ENCODE measurements around the gene DBNL. TPM values are rescaled to one million over a fixed set of nuclear protein-coding genes. Genes with fewer than 3 reads are reported as not detected.

DBNL gene
- polyA plus RNA-seq, 1 donor from 2014 or later = 124 TPM

- Histone ChIP-seq H3K36me3 (ENCODE audit: insufficient read depth, low read length) (no peaks in the 10 kb centered on the region), H3F3A (ENCODE audit: insufficient read depth, low read length, poor library complexity, severe bottlenecking) (no peaks in the 10 kb centered on the region), H3K9me2 (ENCODE audit: insufficient read depth, low read length) (no peaks in the 10 kb centered on the region), H3K27ac (ENCODE audit: low read length) (no peak overlapping the region), H3K27me3 (ENCODE audit: insufficient read depth, low read depth, low read length) (no peaks in the 10 kb centered on the region), H3K4me2 (ENCODE audit: low read length) (no peak overlapping the region), H2AFZ (ENCODE audit: low read depth, low read length) (no peak overlapping the region), H3K4me3 (ENCODE audit: low read length) (no peak overlapping the region), H3K9me3 (ENCODE audit: low read length) (no peaks in the 10 kb centered on the region), H3K9ac (ENCODE audit: low read length) (no peak overlapping the region), H3K79me2 (replicated peaks; ENCODE audit: insufficient read depth, low read length) (peaks cover 3% of the 10 kb centered on the region), H4K20me1 (ENCODE audit: insufficient read depth) (no peaks in the 10 kb centered on the region)
- no peak for TF ChIP-seq EZH2 (IDR thresholded peaks at IDR 0.05; ENCODE audit: borderline replicate concordance, insufficient read depth, low read length, poor library complexity, severe bottlenecking)
- TF ChIP-seq EP300 (conservative IDR thresholded peaks at IDR 0.05; ENCODE audit: poor library complexity, severe bottlenecking) = no peak
- TF ChIP-seq MXI1 (conservative IDR thresholded peaks at IDR 0.05; ENCODE audit: poor library complexity, severe bottlenecking) = no peak
- TF ChIP-seq POLR2AphosphoS5 (IDR thresholded peaks at IDR 0.05) = no peak
- TF ChIP-seq RAD21 (conservative IDR thresholded peaks at IDR 0.05) = no peak
- TF ChIP-seq REST (IDR thresholded peaks at IDR 0.05; ENCODE audit: borderline replicate concordance) = no peak
Measured at GRCh38 chr7:44077061-44077460, 32.6 kb downstream of the DBNL start.

- H3K9me2 ChIP-seq (ENCODE audit: insufficient read depth, low read length) = no peaks in the 10 kb centered on the region
- no peak overlapping the region for H2AFZ ChIP-seq (ENCODE audit: low read depth, low read length)
- no peak overlapping the region for H3K4me3 ChIP-seq (ENCODE audit: low read length)
- no peaks in the 10 kb centered on the region for H3K36me3 ChIP-seq (ENCODE audit: insufficient read depth, low read length)
- H4K20me1 ChIP-seq (ENCODE audit: insufficient read depth) = no peaks in the 10 kb centered on the region
- H3K27ac ChIP-seq (ENCODE audit: low read length) = no peak overlapping the region
- H3F3A ChIP-seq (ENCODE audit: insufficient read depth, low read length, poor library complexity, severe bottlenecking) = no peaks in the 10 kb centered on the region
- no peak overlapping the region for H3K4me2 ChIP-seq (ENCODE audit: low read length)
- H3K79me2 ChIP-seq (replicated peaks; ENCODE audit: insufficient read depth, low read length) = peaks cover 3% of the 10 kb centered on the region
- no peaks in the 10 kb centered on the region for H3K9me3 ChIP-seq (ENCODE audit: low read length)
- no peak for TF ChIP-seq MXI1 (conservative IDR thresholded peaks at IDR 0.05; ENCODE audit: poor library complexity, severe bottlenecking)
- TF ChIP-seq RAD21 (conservative IDR thresholded peaks at IDR 0.05) = no peak
- TF ChIP-seq EZH2 (IDR thresholded peaks at IDR 0.05; ENCODE audit: borderline replicate concordance, insufficient read depth, low read length, poor library complexity, severe bottlenecking) = no peak
- TF ChIP-seq TAF1 (IDR thresholded peaks at IDR 0.05; ENCODE audit: low read depth) = no peak
- H3K9ac ChIP-seq (ENCODE audit: low read length) = no peak overlapping the region
- no peaks in the 10 kb centered on the region for H3K27me3 ChIP-seq (ENCODE audit: insufficient read depth, low read depth, low read length)
Measured at GRCh38 chr7:44077681-44078091, 33.2 kb downstream of the DBNL start.

- Histone ChIP-seq H3K79me2 (replicated peaks; ENCODE audit: insufficient read depth, low read length) (peaks cover 3% of the 10 kb centered on the region), H4K20me1 (ENCODE audit: insufficient read depth) (no peaks in the 10 kb centered on the region), H3K27ac (ENCODE audit: low read length) (no peak overlapping the region), H3F3A (ENCODE audit: insufficient read depth, low read length, poor library complexity, severe bottlenecking) (no peaks in the 10 kb centered on the region), H3K36me3 (ENCODE audit: insufficient read depth, low read length) (no peaks in the 10 kb centered on the region), H3K9me2 (ENCODE audit: insufficient read depth, low read length) (no peaks in the 10 kb centered on the region), H3K9me3 (ENCODE audit: low read length) (no peaks in the 10 kb centered on the region), H2AFZ (ENCODE audit: low read depth, low read length) (no peak overlapping the region), H3K4me3 (ENCODE audit: low read length) (no peak overlapping the region), H3K27me3 (ENCODE audit: insufficient read depth, low read depth, low read length) (no peaks in the 10 kb centered on the region), H3K4me2 (ENCODE audit: low read length) (no peak overlapping the region), H3K9ac (ENCODE audit: low read length) (no peak overlapping the region)
- no peak for TF ChIP-seq EZH2 (IDR thresholded peaks at IDR 0.05; ENCODE audit: borderline replicate concordance, insufficient read depth, low read length, poor library complexity, severe bottlenecking)
- TF ChIP-seq CTCF (IDR thresholded peaks at IDR 0.05; ENCODE audit: poor library complexity, severe bottlenecking) = no peak
- no peak for TF ChIP-seq REST (IDR thresholded peaks at IDR 0.05; ENCODE audit: borderline replicate concordance)
Measured at GRCh38 chr7:44078521-44078920, 34.0 kb downstream of the DBNL start.

Data from neural cell (in vitro differentiated cells).